ENCODE measurements around the gene MORN1.
"Not testable (repeated sequence)": the region's sequence is repeated elsewhere in the genome, so short reads cannot be mapped to it uniquely, and the experiment has no call there.

MORN1 gene

DNA sequence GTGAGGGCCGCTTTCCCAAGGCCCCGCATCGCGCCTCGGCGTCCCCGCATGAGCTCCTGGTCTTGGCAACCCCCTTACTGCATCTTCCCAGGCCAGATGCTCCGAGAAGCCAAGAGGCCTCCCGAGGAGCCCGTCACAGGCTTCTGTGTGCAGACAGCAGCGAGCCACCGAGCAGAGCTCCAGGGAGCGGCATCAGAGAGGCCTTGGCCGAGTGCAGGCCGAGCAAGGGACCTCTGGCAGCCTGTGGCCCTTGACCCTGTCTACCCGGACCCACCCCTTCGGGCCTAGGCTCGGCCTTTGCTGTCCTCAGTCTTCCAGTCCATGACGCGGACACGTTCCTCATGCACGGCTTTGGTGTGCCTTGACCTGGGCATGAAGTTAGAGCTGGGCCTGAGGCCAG lies 63.5 kb downstream of the MORN1 start:
- Histone ChIP-seq H3K4me3 (no peak overlapping the region), H3K9me3 (no peaks in the 10 kb centered on the region), H3K4me1 (peaks cover 0 to 38% (median 29%) of the 10 kb centered on the region in 4 donors), H3K27ac (no peak overlapping the region), H3K27me3 (no peaks in the 10 kb centered on the region), H3K36me3 (no peaks in the 10 kb centered on the region)
- TF ChIP-seq, protein P1, sequence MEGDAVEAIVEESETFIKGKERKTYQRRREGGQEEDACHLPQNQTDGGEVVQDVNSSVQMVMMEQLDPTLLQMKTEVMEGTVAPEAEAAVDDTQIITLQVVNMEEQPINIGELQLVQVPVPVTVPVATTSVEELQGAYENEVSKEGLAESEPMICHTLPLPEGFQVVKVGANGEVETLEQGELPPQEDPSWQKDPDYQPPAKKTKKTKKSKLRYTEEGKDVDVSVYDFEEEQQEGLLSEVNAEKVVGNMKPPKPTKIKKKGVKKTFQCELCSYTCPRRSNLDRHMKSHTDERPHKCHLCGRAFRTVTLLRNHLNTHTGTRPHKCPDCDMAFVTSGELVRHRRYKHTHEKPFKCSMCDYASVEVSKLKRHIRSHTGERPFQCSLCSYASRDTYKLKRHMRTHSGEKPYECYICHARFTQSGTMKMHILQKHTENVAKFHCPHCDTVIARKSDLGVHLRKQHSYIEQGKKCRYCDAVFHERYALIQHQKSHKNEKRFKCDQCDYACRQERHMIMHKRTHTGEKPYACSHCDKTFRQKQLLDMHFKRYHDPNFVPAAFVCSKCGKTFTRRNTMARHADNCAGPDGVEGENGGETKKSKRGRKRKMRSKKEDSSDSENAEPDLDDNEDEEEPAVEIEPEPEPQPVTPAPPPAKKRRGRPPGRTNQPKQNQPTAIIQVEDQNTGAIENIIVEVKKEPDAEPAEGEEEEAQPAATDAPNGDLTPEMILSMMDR (IDR thresholded peaks at IDR 0.05), result no peak
- intact Hi-C loops (cut with DNase I; ENCODE audit: low total_unique reads), result no loop called here
- no peak for DNase-seq

DNA sequence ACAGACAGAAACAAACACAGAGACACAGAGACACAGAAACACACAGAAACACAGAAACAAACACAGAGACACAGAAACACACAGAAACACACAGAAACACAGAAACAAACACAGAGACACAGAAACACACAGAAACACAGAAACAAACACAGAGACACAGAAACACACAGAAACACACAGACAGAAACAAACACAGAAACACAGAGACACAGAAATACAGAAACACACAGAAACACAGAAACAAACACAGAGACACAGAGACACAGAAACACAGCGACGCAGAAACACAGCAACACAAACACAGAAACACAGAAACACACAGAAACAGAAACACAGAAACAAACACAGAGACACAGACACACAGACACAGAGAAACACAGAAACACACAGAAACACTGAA lies 64.2 kb downstream of the MORN1 start:
- H3K9me3 ChIP-seq; DNase-seq; H3K27ac ChIP-seq; H3K4me3 ChIP-seq; intact Hi-C loops (cut with DNase I; ENCODE audit: low total_unique reads); H3K27me3 ChIP-seq; H3K36me3 ChIP-seq: not testable (repeated sequence)
- H3K4me1 ChIP-seq, result peaks cover 0 to 45% (median 36%) of the 10 kb centered on the region in 4 donors

DNA sequence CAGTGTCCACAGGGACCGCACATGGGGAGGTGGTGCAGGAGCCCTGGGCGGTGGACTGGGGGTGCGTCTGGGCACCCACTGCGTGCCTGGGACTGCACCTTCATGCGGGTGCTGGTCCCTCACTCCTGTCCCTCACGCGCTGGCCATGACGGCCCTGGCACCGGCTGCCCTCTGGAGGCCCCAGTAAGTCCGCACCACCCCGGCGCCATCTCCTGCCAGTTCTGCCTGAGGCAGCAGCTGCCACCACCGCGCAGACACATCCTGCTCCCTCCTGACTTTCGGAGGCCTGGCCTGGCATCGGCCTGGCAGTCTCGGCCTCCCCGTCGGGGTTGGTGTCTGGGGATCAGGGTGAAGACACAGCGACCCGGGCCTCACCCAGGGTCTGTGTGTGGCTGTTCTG lies 64.8 kb downstream of the MORN1 start:
- Histone ChIP-seq H3K4me1 (peaks cover 0 to 50% (median 41%) of the 10 kb centered on the region in 4 donors), H3K36me3 (no peaks in the 10 kb centered on the region), H3K4me3 (no peak overlapping the region), H3K27me3 (no peaks in the 10 kb centered on the region), H3K9me3 (no peaks in the 10 kb centered on the region), H3K27ac (no peak overlapping the region)
- intact Hi-C loops (cut with DNase I; ENCODE audit: low total_unique reads), result no loop called here
- no peak for DNase-seq
- TF ChIP-seq, protein P1 (IDR thresholded peaks at IDR 0.05), result no peak

DNA sequence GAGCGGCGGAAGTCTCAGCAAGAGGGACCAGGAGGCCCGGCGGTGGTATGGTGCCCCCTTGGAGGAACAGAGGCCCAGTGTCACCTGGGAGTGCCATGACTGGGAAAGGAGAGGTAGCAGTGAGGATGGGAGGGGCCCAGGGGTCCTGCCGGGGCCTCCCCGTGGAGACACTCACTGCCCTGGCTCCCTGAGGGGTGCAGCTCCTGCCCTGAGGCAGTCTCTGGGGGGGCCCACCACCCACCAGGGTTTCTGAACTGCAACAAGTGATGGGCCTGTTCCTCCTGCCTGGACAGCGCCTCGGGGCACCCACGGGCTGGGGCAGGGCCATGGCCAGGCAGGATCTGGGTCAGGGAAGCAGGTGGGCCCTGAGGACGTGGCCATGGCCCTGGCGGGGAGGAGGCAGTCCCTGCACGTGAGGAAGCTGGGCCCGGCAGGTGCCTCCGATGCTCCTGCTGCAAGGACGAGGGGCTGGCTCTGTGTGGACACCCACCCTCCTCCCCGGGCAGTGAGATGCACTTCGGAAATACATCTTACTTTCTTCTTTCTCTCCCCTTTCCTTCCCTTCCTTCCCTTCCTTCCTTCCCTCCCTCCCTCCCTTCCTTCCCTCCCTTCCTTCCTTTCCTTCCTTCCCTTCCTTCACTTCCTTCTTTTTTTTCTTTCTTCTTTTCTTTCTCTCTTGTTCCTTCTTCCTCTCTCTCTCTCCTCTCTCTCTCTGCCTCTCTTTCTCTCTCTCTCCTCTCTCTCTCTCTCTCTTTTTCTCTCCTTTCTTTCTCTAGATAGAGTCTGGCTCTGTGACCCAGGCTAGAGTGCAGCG lies 66.6 kb downstream of the MORN1 start:
- Histone ChIP-seq H3K27me3 (no peaks in the 10 kb centered on the region), H3K27ac (no peak overlapping the region), H3K36me3 (no peaks in the 10 kb centered on the region), H3K4me3 (no peak overlapping the region), H3K4me1 (peaks cover 9 to 50% (median 40%) of the 10 kb centered on the region in 4 donors), H3K9me3 (no peaks in the 10 kb centered on the region)
- TF ChIP-seq, protein P1 (IDR thresholded peaks at IDR 0.05), result no peak
- intact Hi-C loops (cut with DNase I; ENCODE audit: low total_unique reads), result no loop called here
- no peak for DNase-seq

DNA sequence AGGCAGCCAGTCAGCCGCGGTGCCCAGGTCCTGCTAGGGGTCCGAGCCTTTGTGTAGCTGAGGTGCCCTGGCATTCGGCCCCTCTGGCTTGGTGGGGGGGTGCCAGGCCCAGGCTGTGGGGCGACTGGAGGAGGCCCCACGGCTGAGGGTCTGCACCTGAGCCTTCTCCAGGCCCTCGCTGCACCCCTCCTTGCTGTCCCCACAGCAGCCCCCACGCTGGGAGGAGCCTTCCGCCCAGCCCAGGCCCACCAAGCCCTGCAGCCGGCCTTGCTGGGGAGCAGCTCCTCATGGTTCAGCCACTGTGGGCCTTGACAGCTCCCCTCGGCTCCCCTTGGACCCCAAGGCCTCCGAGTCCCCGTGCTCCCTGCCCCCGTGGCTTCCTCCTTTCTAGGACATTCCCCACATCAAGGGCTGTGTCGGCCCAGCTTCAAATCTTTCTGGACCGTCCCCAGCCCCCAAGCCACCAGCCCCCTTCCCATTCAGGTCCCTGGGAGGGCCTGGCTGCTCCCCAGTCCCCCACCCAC lies 67.8 kb downstream of the MORN1 start:
- TF ChIP-seq, protein P1 (IDR thresholded peaks at IDR 0.05), result no peak
- H3K9me3 ChIP-seq, result no peaks in the 10 kb centered on the region
- peak overlapping the region; percentile 90 to 93 for H3K27ac ChIP-seq
- no peak for DNase-seq
- intact Hi-C loops (cut with DNase I; ENCODE audit: low total_unique reads), result no loop called here
- H3K4me1 ChIP-seq, result peaks cover 9 to 59% (median 46%) of the 10 kb centered on the region in 4 donors
- H3K27me3 ChIP-seq, result no peaks in the 10 kb centered on the region
- no peaks in the 10 kb centered on the region for H3K36me3 ChIP-seq
- H3K4me3 ChIP-seq, result no peak overlapping the region

DNA sequence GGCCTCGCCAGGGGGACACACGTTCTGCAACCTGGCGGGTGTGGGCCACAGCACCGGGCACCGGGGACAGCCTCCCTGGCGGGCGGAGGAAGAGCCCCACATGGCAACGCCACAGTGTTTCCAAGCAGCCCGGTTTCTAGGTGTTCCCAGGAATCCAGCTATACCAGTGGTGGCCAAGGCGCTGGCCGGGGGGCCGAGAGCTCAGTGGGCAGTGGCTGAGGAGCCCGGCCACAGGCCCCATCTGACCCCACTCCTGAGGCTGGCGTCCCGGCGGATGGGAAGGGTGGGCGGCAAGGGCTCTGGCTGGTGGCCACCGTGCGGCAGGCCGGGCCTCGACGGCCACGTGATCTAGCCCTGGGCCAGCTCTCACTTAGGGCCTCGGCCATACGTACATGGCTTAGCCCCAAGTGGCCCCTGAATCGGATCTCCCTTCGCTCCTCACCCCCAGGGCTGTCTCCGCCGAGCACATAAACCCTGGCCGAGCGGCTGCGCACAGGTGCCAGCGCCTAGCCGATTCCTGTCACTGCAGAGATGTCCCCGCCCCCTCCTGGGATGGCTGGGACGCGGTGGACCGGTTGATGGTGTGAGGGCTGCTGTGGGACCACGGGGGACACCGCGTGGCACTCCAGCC lies 68.7 kb downstream of the MORN1 start:
- no peaks in the 10 kb centered on the region for H3K27me3 ChIP-seq
- no peaks in the 10 kb centered on the region for H3K36me3 ChIP-seq
- H3K27ac ChIP-seq, result peak overlapping the region; percentile 90 to 93
- intact Hi-C loops (cut with DNase I; ENCODE audit: low total_unique reads), result no loop called here
- no peaks in the 10 kb centered on the region for H3K9me3 ChIP-seq
- H3K4me3 ChIP-seq, result peak overlapping the region; percentile 19 to 43
- peaks cover 9 to 67% (median 53%) of the 10 kb centered on the region in 4 donors for H3K4me1 ChIP-seq
- peak; percentile 57 to 86 for DNase-seq
- TF ChIP-seq, protein P1 (IDR thresholded peaks at IDR 0.05), result no peak
